ENCODE measurements around the gene PKP2. TPM values are rescaled to one million over a fixed set of nuclear protein-coding genes. Genes with fewer than 3 reads are reported as not detected.

Gene PKP2
- total and polyA plus RNA-seq, 2 of the 8 experiments (the other 6 are each of a cell fraction or from before 2014, with no cell fraction given), result 9.6 to 44.8 TPM

DNA sequence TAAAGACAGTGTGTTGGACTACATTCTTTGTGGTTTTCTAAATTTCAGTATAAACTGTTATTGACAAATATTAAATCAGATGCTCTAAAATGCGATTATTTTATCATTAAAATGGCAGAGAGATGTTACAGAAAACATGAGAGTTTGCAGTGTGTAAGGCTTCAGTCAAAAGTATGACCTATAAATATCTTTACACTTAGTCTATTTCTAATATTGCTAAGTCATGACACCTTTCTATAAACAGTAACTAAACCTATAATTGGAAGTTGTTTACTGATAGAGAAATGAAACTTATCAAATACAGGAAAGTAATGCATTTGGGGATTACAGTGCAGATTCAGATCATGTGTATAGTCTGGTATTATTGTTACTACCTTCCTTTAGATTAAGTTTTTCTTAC is 72.0 kb downstream of the PKP2 start:
- 94% methylated on average over 1 of the region's 1 CpG; no CpG with 5 or more reads in 1 of the 2 experiments for WGBS, 2 experiments (ENCODE audit: extremely low coverage in 1 of 2, insufficient coverage in 1 of 2, insufficient read length in 1 of 2, insufficient replicate concordance in 2 of 2, low coverage in 1 of 2, low lambda C conversion rate in 2 of 2, missing lambda C conversion rate in 1 of 2)
- no peak overlapping the region for H3K18ac ChIP-seq (ENCODE audit: extremely low read depth, low read length)
- TF ChIP-seq BRCA1 (IDR thresholded peaks at IDR 0.05; ENCODE audit: low read depth, low read length) (no peak), CHD1 (IDR thresholded peaks at IDR 0.05; ENCODE audit: low read depth, low read length) (no peak), GABPA (IDR thresholded peaks at IDR 0.05; ENCODE audit: borderline replicate concordance, insufficient read depth, low read length) (no peak), FOSL1 (IDR thresholded peaks at IDR 0.05; ENCODE audit: insufficient read depth, low read depth, low read length) (no peak), SIN3A (conservative IDR thresholded peaks at IDR 0.05 in 1 of 2, IDR thresholded peaks at IDR 0.05 in 1 of 2; ENCODE audit: low read depth in 1 of 2, low read length in 2 of 2) (no peak), BACH1 (IDR thresholded peaks at IDR 0.05; ENCODE audit: low read length) (no peak), POU5F1 (IDR thresholded peaks at IDR 0.05; ENCODE audit: low read depth, low read length) (no peak), CBX5 (IDR thresholded peaks at IDR 0.05; ENCODE audit: low read depth, low read length) (no peak), SP4 (IDR thresholded peaks at IDR 0.05; ENCODE audit: low read length) (no peak)
- H2BK15ac ChIP-seq (ENCODE audit: low read length), result no peak overlapping the region
- H3K27ac ChIP-seq (ENCODE audit: low read depth, low read length), result no peak overlapping the region
- H4K91ac ChIP-seq (replicated peaks; ENCODE audit: insufficient read length, low read length), result no peak overlapping the region
- no peak overlapping the region for H2BK20ac ChIP-seq (ENCODE audit: low read length)
- H3K79me2 ChIP-seq (ENCODE audit: control insufficient read depth in 1 of 2, insufficient read depth in 2 of 2, low read length in 2 of 2), result no peaks in the 10 kb centered on the region
- H3K9me3 ChIP-seq (ENCODE audit: insufficient read depth in 2 of 2, low read depth in 1 of 2, low read length in 1 of 2), result no peaks in the 10 kb centered on the region
- H3K23ac ChIP-seq (ENCODE audit: insufficient read length), result no peak overlapping the region
- no peak overlapping the region for H3K14ac ChIP-seq (ENCODE audit: insufficient read length)
- H3K4me1 ChIP-seq (replicated peaks in 1 of 4; ENCODE audit: control insufficient read depth in 3 of 4, insufficient read depth in 4 of 4, low read length in 3 of 4), result no peaks in the 10 kb centered on the region
- H4K20me1 ChIP-seq (replicated peaks in 1 of 2; ENCODE audit: control insufficient read depth in 1 of 2, insufficient read depth in 2 of 2, low read length in 2 of 2), result no peaks in the 10 kb centered on the region
- no peak overlapping the region for H3K4me3 ChIP-seq (ENCODE audit: extremely low read depth in 1 of 4, insufficient read depth in 2 of 4, low read depth in 3 of 4, low read length in 4 of 4)
- H3K9ac ChIP-seq (replicated peaks in 1 of 4; ENCODE audit: extremely low read depth in 1 of 4, low read depth in 3 of 4, low read length in 3 of 4), result no peak overlapping the region
- H3K23me2 ChIP-seq (ENCODE audit: low read depth, low read length), result no peaks in the 10 kb centered on the region
- H3K4ac ChIP-seq (replicated peaks; ENCODE audit: insufficient read length, low read depth, low read length), result no peak overlapping the region
- no peaks in the 10 kb centered on the region for H3K79me1 ChIP-seq (ENCODE audit: low read depth, low read length)
- no peak overlapping the region for H2BK12ac ChIP-seq (ENCODE audit: low read depth, low read length)
- no peak overlapping the region for H4K5ac ChIP-seq (ENCODE audit: insufficient read length, low read depth, low read length)
- H3K27me3 ChIP-seq (replicated peaks in 1 of 4; ENCODE audit: control insufficient read depth in 3 of 4, extremely low read depth in 1 of 4, insufficient read depth in 3 of 4, low read length in 3 of 4), result no peaks in the 10 kb centered on the region
- POLR2A ChIA-PET (ENCODE audit: partially characterized antibody), result no interaction called here
- no peak overlapping the region for H3K4me2 ChIP-seq (ENCODE audit: insufficient read depth in 1 of 2, low read depth in 2 of 2, low read length in 2 of 2)
- peaks cover 0 to 21% (median 3%) of the 10 kb centered on the region in 4 experiments for H3K36me3 ChIP-seq (ENCODE audit: control insufficient read depth in 2 of 4, insufficient read depth in 4 of 4, low read length in 3 of 4)
- H4K8ac ChIP-seq (ENCODE audit: extremely low read depth, insufficient read depth, low read length), result no peak overlapping the region
- no peak overlapping the region for H2AFZ ChIP-seq (ENCODE audit: low read length)
- DNase-seq (ENCODE audit: low read depth in 1 of 2, low spot score in 2 of 2) (no peak), FAIRE-seq (no peak)
- no peak overlapping the region for H2AK5ac ChIP-seq (ENCODE audit: low read depth, low read length)
- CTCF ChIA-PET (ENCODE audit: partially characterized antibody), result no interaction called here
- H3K56ac ChIP-seq (replicated peaks; ENCODE audit: insufficient read length, low read depth, low read length), result no peak overlapping the region
- H2BK120ac ChIP-seq (replicated peaks; ENCODE audit: low read depth, low read length), result no peak overlapping the region
- H2BK5ac ChIP-seq (ENCODE audit: low read depth, low read length), result no peak overlapping the region
